SH-SY5Y (cell line): ENCODE measurements around the gene TVP23A.

Experiments used
- GATA2 ChIP-seq: IDR thresholded peaks from 2 replicates; pipeline ENCODE4 v1.6.1; 2011; ENCODE audit warnings: mild to moderate bottlenecking, low read depth, low read length
- GATA3 ChIP-seq: IDR thresholded peaks from 2 replicates; pipeline ENCODE4 v1.6.1; 2011; ENCODE audit warnings: low read depth, mild to moderate bottlenecking, low read length, moderate library complexity

- TF ChIP-seq GATA2 = no peak
- TF ChIP-seq GATA3 = no peak
Observed at GRCh38 chr16:10856042-10856441, 37.4 kb upstream of the TVP23A start.
